ENCODE data around the gene KRTAP4-8. TPM values are rescaled to one million over a fixed set of nuclear protein-coding genes. Genes with fewer than 3 reads are reported as not detected.

Gene KRTAP4-8
- polyA plus RNA-seq, 1 of the 3 experiments (the other 2 are of a cell fraction) = not detected

- Histone ChIP-seq H3K9me3 (no peaks in the 10 kb centered on the region), H3K79me2 (ENCODE audit: insufficient read depth) (no peaks in the 10 kb centered on the region), H3K27ac (ENCODE audit: low read depth in 2 of 2, low read length in 1 of 2) (peak overlapping the region in 1 of 2 experiments; percentile 6; a peak in 1 of 4 replicates), H3K9ac (no peak overlapping the region), H3K36me3 (replicated peaks in 1 of 2; ENCODE audit: control insufficient read depth in 1 of 2, insufficient read depth in 2 of 2, low read length in 1 of 2) (no peaks in the 10 kb centered on the region), H3K4me2 (no peak overlapping the region), H3K4me3 (ENCODE audit: low read depth in 2 of 2, low read length in 1 of 2) (no peak overlapping the region), H3K9me2 (no peaks in the 10 kb centered on the region), H3K27me3 (ENCODE audit: insufficient read depth) (no peaks in the 10 kb centered on the region), H2AFZ (ENCODE audit: low read depth) (peak overlapping the region; percentile 33; the same call in 1 of the 2 replicates), H3F3A (replicated peaks; ENCODE audit: insufficient read depth) (no peaks in the 10 kb centered on the region), H4K20me1 (ENCODE audit: insufficient read depth) (no peaks in the 10 kb centered on the region), H3K4me1 (ENCODE audit: control insufficient read depth in 1 of 2, insufficient read depth in 2 of 2, low read depth in 1 of 2, low read length in 1 of 2) (peaks cover 0 to 12% of the 10 kb centered on the region in 2 experiments; a peak in 1 of 4 replicates)
- WGBS (ENCODE audit: low lambda C conversion rate) = 14% methylated on average over 3 of the region's 3 CpGs
- no peak for DNase-seq
- TF ChIP-seq EZH2phosphoT487 (IDR thresholded peaks at IDR 0.05; ENCODE audit: borderline replicate concordance, low read depth) (no peak), REST (IDR thresholded peaks at IDR 0.05; ENCODE audit: low read depth, low read length) (no peak), TCF12 (IDR thresholded peaks at IDR 0.05) (no peak), CHD2 (IDR thresholded peaks at IDR 0.05; ENCODE audit: low read length, partially characterized antibody) (no peak), ELF1 (IDR thresholded peaks at IDR 0.05) (0 out of 2 replicates have a peak, but pooled peaks have one; percentile 13), JUND (IDR thresholded peaks at IDR 0.05) (0 out of 2 replicates have a peak, but pooled peaks have one; percentile 33), MAX (IDR thresholded peaks at IDR 0.05; ENCODE audit: low read depth) (no peak), MXI1 (IDR thresholded peaks at IDR 0.05; ENCODE audit: low read depth, low read length) (no peak), FOSL2 (IDR thresholded peaks at IDR 0.05; ENCODE audit: borderline replicate concordance, low read depth) (peak; percentile 44; the same call in 1 of the 2 replicates)
- ChIA-PET CTCF (no interaction called here), POLR2A (no interaction called here)
Observed at GRCh38 chr17:41131979-41132378, 34.0 kb upstream of the KRTAP4-8 start.

- CTCF ChIA-PET = no interaction called here
- no peak overlapping the region for H2AFZ ChIP-seq (ENCODE audit: low read depth)
- H3K9ac ChIP-seq = no peak overlapping the region
- no peak overlapping the region for H3K27ac ChIP-seq (ENCODE audit: low read depth in 2 of 2, low read length in 1 of 2)
- H3K79me2 ChIP-seq (ENCODE audit: insufficient read depth) = no peaks in the 10 kb centered on the region
- no peak overlapping the region for H3K4me3 ChIP-seq (ENCODE audit: low read depth in 2 of 2, low read length in 1 of 2)
- POLR2A ChIA-PET = no interaction called here
- no peaks in the 10 kb centered on the region for H3K36me3 ChIP-seq (replicated peaks in 1 of 2; ENCODE audit: control insufficient read depth in 1 of 2, insufficient read depth in 2 of 2, low read length in 1 of 2)
- H3K9me3 ChIP-seq = no peaks in the 10 kb centered on the region
- TF ChIP-seq RXRA (IDR thresholded peaks at IDR 0.05; ENCODE audit: borderline replicate concordance, low read depth) (no peak), IRF3 (IDR thresholded peaks at IDR 0.05; ENCODE audit: low read depth, low read length) (no peak), JUND (IDR thresholded peaks at IDR 0.05) (no peak), CHD2 (IDR thresholded peaks at IDR 0.05; ENCODE audit: low read length, partially characterized antibody) (no peak), FOXM1 (IDR thresholded peaks at IDR 0.05; ENCODE audit: low read depth) (no peak)
- 9% methylated on average over 1 of the region's 1 CpG for WGBS (ENCODE audit: low lambda C conversion rate)
- H3K27me3 ChIP-seq (ENCODE audit: insufficient read depth) = no peaks in the 10 kb centered on the region
- no peak overlapping the region for H3K4me2 ChIP-seq
- H4K20me1 ChIP-seq (ENCODE audit: insufficient read depth) = no peaks in the 10 kb centered on the region
- no peaks in the 10 kb centered on the region for H3K9me2 ChIP-seq
- no peaks in the 10 kb centered on the region for H3K4me1 ChIP-seq (ENCODE audit: control insufficient read depth in 1 of 2, insufficient read depth in 2 of 2, low read depth in 1 of 2, low read length in 1 of 2)
- DNase-seq = no peak
- no peaks in the 10 kb centered on the region for H3F3A ChIP-seq (replicated peaks; ENCODE audit: insufficient read depth)
Observed at GRCh38 chr17:41127371-41127770, 29.4 kb upstream of the KRTAP4-8 start.

All from SK-N-SH (cell line).